T-helper 17 cell (primary cell): Measurements from ENCODE around the gene RFPL3. TPM values are rescaled to one million over a fixed set of nuclear protein-coding genes. Genes with fewer than 3 reads are reported as not detected.

Experiments
- ATAC-seq: fragments of 150-1000 bp; cut with Tn5 transposase; 2 replicates; pipeline ENCODE4 v1.10.0; 2021; ENCODE audit warnings: mild to moderate bottlenecking, moderate library complexity
- DNase-seq, 3 donors: peaks; one replicate each; pipeline versions ENCODE4 v3.0.0 to v3.0.0-alpha.2; 2020 to 2021
- H3K9me3 ChIP-seq: one replicate; pipeline ENCODE4 v1.7.0; 2013; ENCODE audit warnings: low read length, mild to moderate bottlenecking; ENCODE audit not compliant: control insufficient read depth, poor library complexity, severe bottlenecking
- H3K27ac Mint-ChIP-seq: one replicate; pipeline ENCODE4 v1.8.0; 2022; ENCODE audit warnings: mild to moderate bottlenecking, moderate library complexity, mixed read lengths
- H3K27me3 Mint-ChIP-seq: one replicate; pipeline ENCODE4 v1.8.0; 2022; ENCODE audit warnings: mixed read lengths
- H3K36me3 Mint-ChIP-seq: one replicate; pipeline ENCODE4 v1.8.0; 2022; ENCODE audit warnings: low read depth, mixed read lengths
- H3K4me1 Mint-ChIP-seq: one replicate; pipeline ENCODE4 v1.8.0; 2022; ENCODE audit warnings: mild to moderate bottlenecking, mixed read lengths
- H3K4me3 Mint-ChIP-seq: one replicate; pipeline ENCODE4 v1.8.0; 2022; ENCODE audit warnings: mild to moderate bottlenecking, moderate library complexity, mixed read lengths
- total RNA-seq, 4 donors: library from RNA in 2 of 4; stranded (reverse) in 2 of 4; gene quantifications; one replicate each; pipeline ENCODE4 v1.2.3 and lab custom pipeline; 2022 to 2026

The RFPL3 gene
- total RNA-seq, 2 donors from 2014 or later, result not detected

GRCh38 chr22:32324505-32325415 is 32.9 kb upstream of the RFPL3 start:
- H3K4me1 Mint-ChIP-seq, result peaks cover 3% of the 10 kb centered on the region
- no peak for ATAC-seq
- peaks cover 10% of the 10 kb centered on the region for H3K27me3 Mint-ChIP-seq
- H3K9me3 ChIP-seq, result no peaks in the 10 kb centered on the region
- H3K4me3 Mint-ChIP-seq, result no peak overlapping the region
- no peaks in the 10 kb centered on the region for H3K36me3 Mint-ChIP-seq
- no peak for DNase-seq
- no peak overlapping the region for H3K27ac Mint-ChIP-seq

- ATAC-seq (no peak), DNase-seq (no peak)
- no peaks in the 10 kb centered on the region for H3K9me3 ChIP-seq
- no peak overlapping the region for H3K4me3 Mint-ChIP-seq
- peaks cover 3% of the 10 kb centered on the region for H3K4me1 Mint-ChIP-seq
- H3K36me3 Mint-ChIP-seq, result no peaks in the 10 kb centered on the region
- H3K27ac Mint-ChIP-seq, result no peak overlapping the region
- H3K27me3 Mint-ChIP-seq, result peaks cover 8% of the 10 kb centered on the region
These were observed 32.3 kb upstream of the RFPL3 start for GRCh38 chr22:32325416-32325801.

- Mint-ChIP-seq H3K27ac (no peak overlapping the region), H3K36me3 (no peaks in the 10 kb centered on the region), H3K4me1 (no peaks in the 10 kb centered on the region), H3K4me3 (no peak overlapping the region), H3K27me3 (peaks cover 3% of the 10 kb centered on the region)
- no peak for DNase-seq
- H3K9me3 ChIP-seq, result no peaks in the 10 kb centered on the region
- ATAC-seq, result no peak
These were observed 31.8 kb upstream of the RFPL3 start for GRCh38 chr22:32325811-32326237.

GRCh38 chr22:32326647-32327046 is 31.0 kb upstream of the RFPL3 start:
- no peaks in the 10 kb centered on the region for H3K36me3 Mint-ChIP-seq
- no peak overlapping the region for H3K27ac Mint-ChIP-seq
- H3K4me1 Mint-ChIP-seq, result no peaks in the 10 kb centered on the region
- no peak overlapping the region for H3K4me3 Mint-ChIP-seq
- no peak for ATAC-seq
- H3K27me3 Mint-ChIP-seq, result no peaks in the 10 kb centered on the region
- DNase-seq, result no peak
- H3K9me3 ChIP-seq, result no peaks in the 10 kb centered on the region

GRCh38 chr22:32327066-32327465 is 30.6 kb upstream of the RFPL3 start:
- no peak overlapping the region for H3K27ac Mint-ChIP-seq
- H3K4me3 Mint-ChIP-seq, result no peak overlapping the region
- H3K36me3 Mint-ChIP-seq, result no peaks in the 10 kb centered on the region
- no peak for DNase-seq
- no peaks in the 10 kb centered on the region for H3K9me3 ChIP-seq
- no peak for ATAC-seq
- H3K4me1 Mint-ChIP-seq, result no peaks in the 10 kb centered on the region
- H3K27me3 Mint-ChIP-seq, result peaks cover under 1% of the 10 kb centered on the region

GRCh38 chr22:32327596-32328171 is 30.0 kb upstream of the RFPL3 start:
- no peak overlapping the region for H3K4me3 Mint-ChIP-seq
- no peak for ATAC-seq
- H3K9me3 ChIP-seq, result no peaks in the 10 kb centered on the region
- no peak for DNase-seq
- H3K36me3 Mint-ChIP-seq, result peaks cover 2% of the 10 kb centered on the region
- no peaks in the 10 kb centered on the region for H3K4me1 Mint-ChIP-seq
- H3K27me3 Mint-ChIP-seq, result peaks cover 7% of the 10 kb centered on the region
- H3K27ac Mint-ChIP-seq, result no peak overlapping the region

- H3K36me3 Mint-ChIP-seq, result peaks cover 2% of the 10 kb centered on the region
- H3K27ac Mint-ChIP-seq, result no peak overlapping the region
- ATAC-seq (no peak), DNase-seq (no peak)
- H3K9me3 ChIP-seq, result no peaks in the 10 kb centered on the region
- H3K4me3 Mint-ChIP-seq, result no peak overlapping the region
- H3K4me1 Mint-ChIP-seq, result no peaks in the 10 kb centered on the region
- peaks cover 16% of the 10 kb centered on the region for H3K27me3 Mint-ChIP-seq
These were observed 29.1 kb upstream of the RFPL3 start for GRCh38 chr22:32328306-32329201.

GRCh38 chr22:32329202-32329645 is 28.4 kb upstream of the RFPL3 start:
- H3K27ac Mint-ChIP-seq, result no peak overlapping the region
- peaks cover 22% of the 10 kb centered on the region for H3K27me3 Mint-ChIP-seq
- no peaks in the 10 kb centered on the region for H3K4me1 Mint-ChIP-seq
- H3K36me3 Mint-ChIP-seq, result peaks cover 5% of the 10 kb centered on the region
- H3K9me3 ChIP-seq, result no peaks in the 10 kb centered on the region
- no peak for DNase-seq
- no peak for ATAC-seq
- no peak overlapping the region for H3K4me3 Mint-ChIP-seq

GRCh38 chr22:32331236-32331917 is 26.3 kb upstream of the RFPL3 start:
- H3K4me3 Mint-ChIP-seq, result no peak overlapping the region
- H3K27me3 Mint-ChIP-seq, result peaks cover 39% of the 10 kb centered on the region
- H3K27ac Mint-ChIP-seq, result no peak overlapping the region
- DNase-seq (no peak), ATAC-seq (no peak)
- H3K36me3 Mint-ChIP-seq, result peaks cover 5% of the 10 kb centered on the region
- no peaks in the 10 kb centered on the region for H3K9me3 ChIP-seq
- no peaks in the 10 kb centered on the region for H3K4me1 Mint-ChIP-seq

- peaks cover 46% of the 10 kb centered on the region for H3K27me3 Mint-ChIP-seq
- H3K9me3 ChIP-seq, result no peaks in the 10 kb centered on the region
- no peaks in the 10 kb centered on the region for H3K4me1 Mint-ChIP-seq
- no peak overlapping the region for H3K27ac Mint-ChIP-seq
- peaks cover 5% of the 10 kb centered on the region for H3K36me3 Mint-ChIP-seq
- no peak for ATAC-seq
- no peak overlapping the region for H3K4me3 Mint-ChIP-seq
- DNase-seq, result no peak
These were observed 25.5 kb upstream of the RFPL3 start for GRCh38 chr22:32331918-32332725.

- Mint-ChIP-seq H3K4me1 (peaks cover 2% of the 10 kb centered on the region), H3K4me3 (no peak overlapping the region), H3K27ac (no peak overlapping the region), H3K36me3 (peaks cover 5% of the 10 kb centered on the region), H3K27me3 (peaks cover 56% of the 10 kb centered on the region)
- DNase-seq, result no peak
- no peaks in the 10 kb centered on the region for H3K9me3 ChIP-seq
- ATAC-seq, result no peak
These were observed 24.4 kb upstream of the RFPL3 start for GRCh38 chr22:32333141-32333768.
